A673 (cell line): ENCODE measurements around the gene SRI. TPM values are rescaled to one million over a fixed set of nuclear protein-coding genes. Genes with fewer than 3 reads are reported as not detected.

Experiments
- BruUV-seq: library from RNA; stranded (reverse); fragments of 400-500 nt; replicated peaks from 2 replicates; lab custom pipeline; 2021; lab: Mats Ljungman, UMichigan
- CTCF ChIA-PET: fragments of 300-600 bp; sonication (Branson Sonifier 250); formaldehyde crosslinking; loops from one replicate; lab custom pipeline; 2022; ENCODE audit warnings: antibody characterized with exemption; lab: Charles Lee
- POLR2A ChIA-PET: fragments of 300-600 bp; sonication (Branson Sonifier 250); formaldehyde crosslinking; loops from one replicate; lab custom pipeline; 2022; ENCODE audit warnings: antibody characterized with exemption; ENCODE audit not compliant: low non-redundant PET; lab: Charles Lee
- DNase-seq: peaks from one replicate; pipeline ENCODE4 v3.0.0-alpha.2; 2015; ENCODE audit warnings: low spot score
- H3K27ac ChIP-seq: fragments of 200-600 bp; sonication (generic); 2 replicates; pipeline ENCODE4 v1.5.1; 2016; ENCODE audit warnings: mixed run types, low read depth, mild to moderate bottlenecking, mixed read lengths, antibody characterized with exemption, low read length; ENCODE audit not compliant: poor library complexity, severe bottlenecking
- H3K27me3 ChIP-seq: fragments of 200-600 bp; sonication (generic); replicated peaks from 2 replicates; pipeline ENCODE4 v1.6.1; 2017; ENCODE audit warnings: mixed run types, low read depth, mild to moderate bottlenecking, mixed read lengths, antibody characterized with exemption, low read length; ENCODE audit not compliant: insufficient read depth, poor library complexity
- H3K36me3 ChIP-seq: fragments of 200-600 bp; sonication (generic); 2 replicates; pipeline ENCODE4 v1.6.1; 2016; ENCODE audit warnings: mixed run types, mild to moderate bottlenecking, mixed read lengths, antibody characterized with exemption, low read length; ENCODE audit not compliant: insufficient read depth, poor library complexity, severe bottlenecking
- H3K4me1 ChIP-seq: fragments of 200-600 bp; sonication (generic); 2 replicates; pipeline ENCODE4 v1.6.1; 2017; ENCODE audit warnings: mixed run types, mild to moderate bottlenecking, mixed read lengths, antibody characterized with exemption, low read length; ENCODE audit not compliant: insufficient read depth, poor library complexity, severe bottlenecking
- H3K4me3 ChIP-seq: fragments of 200-600 bp; sonication (generic); 2 replicates; pipeline ENCODE4 v1.5.1; 2016; ENCODE audit warnings: low read depth, mixed run types, mild to moderate bottlenecking, mixed read lengths, low read length; ENCODE audit not compliant: poor library complexity, severe bottlenecking
- H3K9me3 ChIP-seq: fragments of 200-600 bp; sonication (generic); 2 replicates; pipeline ENCODE4 v1.6.1; 2016; ENCODE audit warnings: mixed run types, low read depth, mild to moderate bottlenecking, mixed read lengths, antibody characterized with exemption, low read length; ENCODE audit not compliant: poor library complexity, severe bottlenecking
- EZH2 ChIP-seq: fragments of 200-600 bp; sonication (generic); IDR thresholded peaks from 2 replicates; pipeline ENCODE4 v1.6.1; 2017; ENCODE audit warnings: borderline replicate concordance, low read depth, mild to moderate bottlenecking, mixed read lengths, antibody characterized with exemption, low read length; ENCODE audit not compliant: poor library complexity, severe bottlenecking
- intact Hi-C: fragments of 100-400 bp; cut with micrococcal nuclease; formaldehyde crosslinking; loops from one replicate; pipeline ENCODE4 v1.10.0; 2022; ENCODE audit not compliant: unreplicated experiment
- total RNA-seq: library from RNA; stranded (reverse); gene quantifications from 2 replicates; pipeline ENCODE4 v1.2.3, GENCODE V29; 2021
- TF ChIP-seq, protein P1 (sequence below): fragments of 300-800, 200-600 bp; sonication (generic); conservative IDR thresholded peaks from 2 replicates; pipeline ENCODE4 v1.5.1; 2017; ENCODE audit warnings: low read depth, mild to moderate bottlenecking, antibody characterized with exemption, low read length, moderate library complexity, mixed read lengths

Gene SRI
- total RNA-seq, 1 experiment from 2014 or later: 87.7 TPM

- POLR2A ChIA-PET: no interaction called here
- Histone ChIP-seq H3K36me3 (no peaks in the 10 kb centered on the region), H3K4me1 (no peaks in the 10 kb centered on the region), H3K27ac (no peak overlapping the region), H3K27me3 (no peaks in the 10 kb centered on the region), H3K9me3 (no peaks in the 10 kb centered on the region), H3K4me3 (no peak overlapping the region)
- BruUV-seq: no TSS peak
- intact Hi-C loops: loop anchor here (5.0 kb wide), 1 partner anchor 376 kb away; no protein-coding TSS in a partner anchor
- CTCF ChIA-PET: no interaction called here
- no peak for TF ChIP-seq EZH2
- TF ChIP-seq, protein P1, sequence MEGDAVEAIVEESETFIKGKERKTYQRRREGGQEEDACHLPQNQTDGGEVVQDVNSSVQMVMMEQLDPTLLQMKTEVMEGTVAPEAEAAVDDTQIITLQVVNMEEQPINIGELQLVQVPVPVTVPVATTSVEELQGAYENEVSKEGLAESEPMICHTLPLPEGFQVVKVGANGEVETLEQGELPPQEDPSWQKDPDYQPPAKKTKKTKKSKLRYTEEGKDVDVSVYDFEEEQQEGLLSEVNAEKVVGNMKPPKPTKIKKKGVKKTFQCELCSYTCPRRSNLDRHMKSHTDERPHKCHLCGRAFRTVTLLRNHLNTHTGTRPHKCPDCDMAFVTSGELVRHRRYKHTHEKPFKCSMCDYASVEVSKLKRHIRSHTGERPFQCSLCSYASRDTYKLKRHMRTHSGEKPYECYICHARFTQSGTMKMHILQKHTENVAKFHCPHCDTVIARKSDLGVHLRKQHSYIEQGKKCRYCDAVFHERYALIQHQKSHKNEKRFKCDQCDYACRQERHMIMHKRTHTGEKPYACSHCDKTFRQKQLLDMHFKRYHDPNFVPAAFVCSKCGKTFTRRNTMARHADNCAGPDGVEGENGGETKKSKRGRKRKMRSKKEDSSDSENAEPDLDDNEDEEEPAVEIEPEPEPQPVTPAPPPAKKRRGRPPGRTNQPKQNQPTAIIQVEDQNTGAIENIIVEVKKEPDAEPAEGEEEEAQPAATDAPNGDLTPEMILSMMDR: no peak
- DNase-seq: no peak
Observed at GRCh38 chr7:88172842-88173241, 47.0 kb downstream of the SRI start.

DNA sequence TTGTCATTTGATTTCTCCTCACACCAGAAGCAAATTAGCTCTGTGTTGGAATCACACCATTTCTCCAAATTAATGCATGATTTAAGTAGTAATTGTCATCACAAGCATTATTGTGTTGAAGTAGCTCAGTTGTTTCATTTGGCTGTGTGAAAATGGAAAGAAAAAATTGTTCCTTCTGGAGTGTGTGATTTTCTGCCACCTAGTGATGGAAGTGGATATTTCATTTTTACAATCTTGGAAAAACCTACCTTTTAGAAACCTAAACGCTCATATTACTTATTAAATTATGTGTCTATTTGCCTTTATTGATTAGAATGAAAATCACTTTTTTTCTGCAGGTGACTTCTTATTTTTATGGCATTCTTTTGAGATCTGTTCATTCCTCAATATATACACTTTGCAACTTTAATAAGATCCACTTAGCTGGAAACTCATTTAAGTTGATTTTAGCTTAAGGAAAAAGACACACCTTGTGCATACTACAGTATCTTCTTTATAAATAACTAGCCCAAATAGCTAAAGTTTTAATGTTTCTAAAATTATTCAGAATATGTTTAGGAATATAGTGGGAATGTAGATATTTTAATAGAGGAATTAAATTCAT lies 50.0 kb downstream of the SRI start:
- H3K27ac ChIP-seq: no peak overlapping the region
- TF ChIP-seq EZH2: no peak
- TF ChIP-seq, protein P1: peak; percentile 70
- no peaks in the 10 kb centered on the region for H3K36me3 ChIP-seq
- DNase-seq: peak; percentile 19
- no peaks in the 10 kb centered on the region for H3K4me1 ChIP-seq
- no TSS peak for BruUV-seq
- no peak overlapping the region for H3K4me3 ChIP-seq
- no peaks in the 10 kb centered on the region for H3K9me3 ChIP-seq
- intact Hi-C loops: loop anchor here (5.0 to 10.0 kb wide), 2 partner anchors 373 to 665 kb away; no protein-coding TSS in a partner anchor
- H3K27me3 ChIP-seq: no peaks in the 10 kb centered on the region
- ChIA-PET CTCF (interaction anchor here (1.5 kb wide), 1 partner anchor 236 kb away, joined by 3 read pairs; the partner anchor contains the start of gene ADAM22), POLR2A (no interaction called here)

DNA sequence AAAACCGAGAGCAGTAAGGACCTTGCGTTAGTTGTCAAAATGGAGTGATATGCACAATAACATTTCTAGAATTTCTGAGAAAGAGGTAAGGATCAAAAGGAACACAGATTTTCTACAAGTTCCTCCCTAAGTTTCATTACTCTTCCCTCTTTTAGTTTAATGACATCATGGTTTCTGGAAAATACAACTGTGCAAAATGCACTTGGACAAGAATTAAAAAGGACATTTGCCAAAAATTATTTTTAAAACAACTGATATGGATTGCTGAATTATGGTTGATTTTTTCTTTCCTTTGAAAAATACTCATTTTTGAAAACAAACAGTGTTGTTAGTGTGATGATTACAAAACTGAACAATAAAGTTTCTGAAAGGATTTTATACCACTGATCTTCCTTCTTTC lies 52.1 kb downstream of the SRI start:
- TF ChIP-seq, protein P1: no peak
- TF ChIP-seq EZH2: no peak
- H3K27ac ChIP-seq: no peak overlapping the region
- no TSS peak for BruUV-seq
- no peaks in the 10 kb centered on the region for H3K36me3 ChIP-seq
- POLR2A ChIA-PET: no interaction called here
- no peak for DNase-seq
- H3K4me3 ChIP-seq: no peak overlapping the region
- intact Hi-C loops: loop anchor here (10.0 kb wide), 1 partner anchor 663 kb away; no protein-coding TSS in a partner anchor
- H3K9me3 ChIP-seq: no peaks in the 10 kb centered on the region
- H3K27me3 ChIP-seq: no peaks in the 10 kb centered on the region
- CTCF ChIA-PET: interaction anchor here (0.7 kb wide), 1 partner anchor 163 kb away, joined by 3 read pairs; no protein-coding TSS in a partner anchor
- no peaks in the 10 kb centered on the region for H3K4me1 ChIP-seq
